DND-41 (cell line): ENCODE data around the gene TSPAN17.

Source experiments
- ATAC-seq: fragments of 200-7000 bp; cut with Tn5 transposase; 3 replicates; pipeline ENCODE4 v1.9.1; 2021; ENCODE audit warnings: low read depth; ENCODE audit not compliant: insufficient read depth
- DNase-seq: peaks from one replicate; pipeline ENCODE4 v3.0.0-alpha.2; 2020
- H2AFZ ChIP-seq: 2 replicates; pipeline ENCODE4 v1.6.0; 2012; ENCODE audit warnings: low read depth, low read length
- H3K27ac ChIP-seq: 2 replicates; pipeline ENCODE4 v1.5.1; 2012; ENCODE audit warnings: low read length, inconsistent platforms
- H3K27me3 ChIP-seq: fragments of 200-600 bp; sonication (generic); 2 replicates; pipeline ENCODE4 v1.6.0; 2012; ENCODE audit warnings: low read length, mild to moderate bottlenecking, inconsistent platforms; ENCODE audit not compliant: insufficient read depth, poor library complexity
- H3K36me3 ChIP-seq: 2 replicates; pipeline ENCODE4 v1.5.1; 2012; ENCODE audit warnings: low read length, inconsistent platforms; ENCODE audit not compliant: insufficient read depth
- H3K4me1 ChIP-seq: 2 replicates; pipeline ENCODE4 v1.5.1; 2012; ENCODE audit warnings: mild to moderate bottlenecking, low read length; ENCODE audit not compliant: insufficient read depth
- H3K4me2 ChIP-seq: 2 replicates; pipeline ENCODE4 v1.6.0; 2012; ENCODE audit warnings: mild to moderate bottlenecking, moderate library complexity, low read length, inconsistent platforms; ENCODE audit not compliant: insufficient read depth
- H3K4me3 ChIP-seq, 2 experiments: fragments of 200-600 bp in 1 of 2; shearing (Covaris generic) in 1 of 2; 2 replicates each; pipeline ENCODE4 v1.5.1; 2012 to 2016; ENCODE audit warnings: inconsistent platforms in 2 of 2, low read length in 2 of 2, mild to moderate bottlenecking in 2 of 2, low read depth in 1 of 2, moderate library complexity in 1 of 2
- H3K79me2 ChIP-seq: 2 replicates; pipeline ENCODE4 v1.6.0; 2012; ENCODE audit warnings: low read length, inconsistent platforms; ENCODE audit not compliant: insufficient read depth
- H3K9ac ChIP-seq: 2 replicates; pipeline ENCODE4 v1.6.0; 2012; ENCODE audit warnings: low read depth, mild to moderate bottlenecking, inconsistent platforms, low read length, moderate library complexity
- H3K9me3 ChIP-seq: 2 replicates; pipeline ENCODE4 v1.5.1; 2012; ENCODE audit warnings: low read length, moderate library complexity, mild to moderate bottlenecking, inconsistent platforms; ENCODE audit not compliant: insufficient read depth, severe bottlenecking
- H4K20me1 ChIP-seq: 2 replicates; pipeline ENCODE4 v1.6.0; 2012; ENCODE audit warnings: low read length; ENCODE audit not compliant: insufficient read depth
- CTCF ChIP-seq: IDR thresholded peaks from 2 replicates; pipeline ENCODE4 v1.5.1; 2012; ENCODE audit warnings: borderline replicate concordance, low read length, moderate library complexity, mild to moderate bottlenecking; ENCODE audit not compliant: poor library complexity, severe bottlenecking; ENCODE audit errors: extremely low read depth
- EZH2 ChIP-seq: IDR thresholded peaks from 3 replicates; pipeline ENCODE4 v1.6.1; 2012; ENCODE audit warnings: borderline replicate concordance, low read depth, mild to moderate bottlenecking, moderate library complexity, low read length, inconsistent platforms; ENCODE audit not compliant: severe bottlenecking

Gene TSPAN17

DNA sequence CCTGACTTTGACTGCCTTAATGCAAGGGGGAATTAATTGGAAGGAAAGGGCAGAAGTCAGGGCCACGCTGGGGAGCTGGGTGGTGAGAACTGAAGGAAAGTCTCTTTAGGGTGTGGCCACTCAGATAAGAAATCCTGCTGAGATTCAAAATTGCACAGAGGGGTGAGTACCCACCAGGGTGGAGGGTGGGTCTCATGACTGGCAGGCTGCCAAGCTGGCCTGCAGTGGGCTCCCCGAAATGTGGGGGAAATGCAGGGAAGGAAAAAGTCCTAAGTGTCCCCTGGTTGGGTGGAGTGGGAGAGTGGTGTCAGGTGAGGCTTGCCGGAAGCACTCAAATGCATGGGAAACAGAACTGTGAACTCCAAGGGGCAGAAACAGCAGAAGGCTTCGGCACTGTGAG, 24.1 kb downstream of the TSPAN17 start:
- H3K79me2 ChIP-seq: no peaks in the 10 kb centered on the region
- no peak overlapping the region for H2AFZ ChIP-seq
- peaks cover 3% of the 10 kb centered on the region; the same call in 1 of the 2 replicates for H4K20me1 ChIP-seq
- DNase-seq (no peak), ATAC-seq (no peak)
- no peak overlapping the region for H3K4me3 ChIP-seq
- H3K9ac ChIP-seq: no peak overlapping the region
- H3K4me2 ChIP-seq: no peak overlapping the region
- peaks cover 2% of the 10 kb centered on the region for H3K27me3 ChIP-seq
- no peaks in the 10 kb centered on the region for H3K4me1 ChIP-seq
- no peaks in the 10 kb centered on the region for H3K36me3 ChIP-seq
- TF ChIP-seq CTCF (no peak), EZH2 (no peak)
- no peak overlapping the region for H3K27ac ChIP-seq
- H3K9me3 ChIP-seq: no peaks in the 10 kb centered on the region

GRCh38 chr5:176671890-176672747, 24.8 kb downstream of the TSPAN17 start:
- no peak overlapping the region for H3K4me2 ChIP-seq
- H3K79me2 ChIP-seq: no peaks in the 10 kb centered on the region
- no peaks in the 10 kb centered on the region for H3K4me1 ChIP-seq
- no peak overlapping the region for H2AFZ ChIP-seq
- peaks cover 2% of the 10 kb centered on the region for H3K27me3 ChIP-seq
- peaks cover 3% of the 10 kb centered on the region; the same call in 1 of the 2 replicates for H4K20me1 ChIP-seq
- DNase-seq: no peak
- no peak overlapping the region for H3K9ac ChIP-seq
- H3K27ac ChIP-seq: no peak overlapping the region
- no peak for ATAC-seq
- H3K9me3 ChIP-seq: no peaks in the 10 kb centered on the region
- no peak overlapping the region for H3K4me3 ChIP-seq
- TF ChIP-seq CTCF (no peak), EZH2 (no peak)
- no peaks in the 10 kb centered on the region for H3K36me3 ChIP-seq

DNA sequence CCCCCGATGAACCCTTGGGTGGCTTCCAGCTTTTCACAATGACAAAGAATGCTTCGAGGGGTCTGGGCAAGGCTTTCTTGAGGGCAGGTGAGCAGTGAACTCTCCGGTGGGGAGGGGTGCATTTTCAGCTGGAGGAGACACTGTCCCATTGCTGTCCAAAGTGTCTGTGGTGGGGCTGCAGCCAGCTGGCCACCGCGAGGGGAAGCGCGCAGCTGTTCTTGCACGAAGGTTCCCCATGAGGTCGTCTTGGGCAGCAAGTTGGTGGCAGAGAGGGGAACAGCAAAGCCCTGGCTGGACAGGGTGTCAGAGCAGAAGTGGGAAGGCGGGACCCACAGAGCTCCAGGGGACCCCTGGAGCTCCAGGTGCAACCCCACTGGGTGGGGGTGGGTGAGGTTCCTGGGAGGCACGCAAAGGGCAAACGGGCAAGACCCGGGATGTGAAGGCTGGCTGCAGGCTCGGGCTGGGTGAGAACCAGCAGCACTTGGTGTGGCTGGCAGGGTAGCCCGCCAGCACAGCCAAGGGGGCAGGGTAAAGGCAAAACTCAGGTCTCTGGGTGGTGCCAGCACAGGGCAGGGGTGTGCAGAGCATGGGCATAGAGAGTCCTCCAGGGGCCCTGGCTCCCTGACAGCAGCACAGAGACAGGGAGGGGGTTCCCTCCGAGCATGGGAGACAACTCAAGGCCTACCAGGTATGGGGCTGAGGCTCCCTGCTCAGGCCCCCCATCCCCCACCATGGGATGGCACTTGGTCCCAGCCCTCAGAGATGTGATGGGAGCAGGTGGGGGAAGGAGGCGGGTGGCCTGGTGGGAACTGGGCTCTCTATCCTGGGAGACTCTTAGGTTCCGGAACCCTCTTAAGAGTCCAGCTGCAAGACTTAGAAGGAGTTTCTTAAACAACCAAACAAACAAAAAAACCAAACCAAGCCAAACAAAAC, 26.6 kb downstream of the TSPAN17 start:
- Histone ChIP-seq H3K4me1 (no peaks in the 10 kb centered on the region), H3K4me3 (no peak overlapping the region), H3K4me2 (no peak overlapping the region), H3K27ac (no peak overlapping the region), H3K36me3 (no peaks in the 10 kb centered on the region), H3K27me3 (peaks cover 5% of the 10 kb centered on the region), H3K9me3 (no peaks in the 10 kb centered on the region), H3K9ac (no peak overlapping the region), H2AFZ (no peak overlapping the region), H4K20me1 (peaks cover 3% of the 10 kb centered on the region; the same call in 1 of the 2 replicates), H3K79me2 (no peaks in the 10 kb centered on the region)
- DNase-seq: no peak
- TF ChIP-seq CTCF: no peak
- no peak for ATAC-seq
